RWPE2 (cell line): ENCODE data around the gene IFT43.
A peak's percentile ranks its signal among the peaks of the same experiment; 100 is the strongest.

Source experiments
- ATAC-seq: fragments of 200-7000 bp; cut with Tn5 transposase; 3 replicates; pipeline ENCODE4 v1.9.1; 2021; ENCODE audit warnings: low read depth
- DNase-seq: peaks from one replicate; pipeline ENCODE4 v3.0.0-alpha.2; 2020; ENCODE audit warnings: low spot score
- H3K27ac ChIP-seq: fragments of 450-650 bp; 2 replicates; pipeline ENCODE4 v1.5.1; 2017; ENCODE audit warnings: mild to moderate bottlenecking; ENCODE audit not compliant: poor library complexity, severe bottlenecking
- H3K27me3 ChIP-seq: fragments of 250-450 bp; sonication (Bioruptor Pico); 2 replicates; pipeline ENCODE4 v1.5.1; 2021; ENCODE audit warnings: mild to moderate bottlenecking, moderate library complexity; ENCODE audit not compliant: insufficient read depth, poor library complexity, severe bottlenecking
- H3K36me3 ChIP-seq: fragments of 250-450 bp; sonication (Bioruptor Pico); 2 replicates; pipeline ENCODE4 v1.5.1; 2020; ENCODE audit warnings: low read depth, mild to moderate bottlenecking, moderate library complexity
- H3K4me1 ChIP-seq: fragments of 250-450 bp; sonication (Bioruptor Pico); 2 replicates; pipeline ENCODE4 v1.5.1; 2021; ENCODE audit warnings: mild to moderate bottlenecking, moderate library complexity; ENCODE audit not compliant: insufficient read depth, poor library complexity, severe bottlenecking
- H3K4me3 ChIP-seq: fragments of 250-450 bp; sonication (Bioruptor Pico); 2 replicates; pipeline ENCODE4 v1.5.1; 2021; ENCODE audit warnings: mild to moderate bottlenecking, moderate library complexity; ENCODE audit not compliant: severe bottlenecking
- H3K9me3 ChIP-seq: fragments of 250-450 bp; sonication (Bioruptor Pico); 2 replicates; pipeline ENCODE4 v1.5.1; 2021; ENCODE audit warnings: mild to moderate bottlenecking, moderate library complexity; ENCODE audit not compliant: severe bottlenecking
- CTCF ChIP-seq: fragments of 450-650 bp; IDR thresholded peaks from one replicate; pipeline ENCODE4 v1.5.1; 2017; ENCODE audit warnings: mild to moderate bottlenecking, moderate library complexity; ENCODE audit not compliant: poor library complexity, severe bottlenecking

The IFT43 gene

GRCh38 chr14:76085358-76085757, 99.8 kb downstream of the IFT43 start:
- Histone ChIP-seq H3K27me3 (no peaks in the 10 kb centered on the region), H3K9me3 (no peaks in the 10 kb centered on the region), H3K4me3 (no peak overlapping the region), H3K4me1 (no peaks in the 10 kb centered on the region), H3K36me3 (no peaks in the 10 kb centered on the region), H3K27ac (no peak overlapping the region)
- DNase-seq, result no peak
- no peak for TF ChIP-seq CTCF
- no peak for ATAC-seq

DNA sequence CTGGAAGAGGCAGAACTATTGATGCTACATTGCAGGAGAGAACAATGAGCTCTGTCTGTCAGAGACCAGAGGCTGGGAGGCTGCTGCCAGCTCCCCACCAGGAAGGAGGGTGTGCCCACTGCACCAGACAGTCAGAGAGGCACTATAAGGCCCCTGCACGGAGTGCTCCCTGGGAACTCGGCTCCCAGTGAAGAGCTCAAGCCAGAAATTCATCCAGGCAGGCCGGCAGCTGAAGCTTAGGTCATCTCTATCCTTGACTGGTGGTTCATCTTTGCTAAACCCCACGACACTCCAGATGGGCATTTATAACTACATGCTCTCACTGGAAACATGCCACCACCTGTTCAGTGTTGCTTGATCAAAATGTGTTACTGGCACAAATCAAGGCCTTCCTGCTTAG, 101.1 kb downstream of the IFT43 start:
- DNase-seq (no peak), ATAC-seq (peak; percentile 24; the same call in 1 of the 3 replicates)
- H3K27ac ChIP-seq, result no peak overlapping the region
- H3K36me3 ChIP-seq, result no peaks in the 10 kb centered on the region
- no peaks in the 10 kb centered on the region for H3K27me3 ChIP-seq
- no peak for TF ChIP-seq CTCF
- no peak overlapping the region for H3K4me3 ChIP-seq
- no peaks in the 10 kb centered on the region for H3K9me3 ChIP-seq
- no peaks in the 10 kb centered on the region for H3K4me1 ChIP-seq

GRCh38 chr14:76088326-76088725, 102.8 kb downstream of the IFT43 start:
- H3K9me3 ChIP-seq, result no peaks in the 10 kb centered on the region
- H3K27me3 ChIP-seq, result no peaks in the 10 kb centered on the region
- ATAC-seq (no peak), DNase-seq (no peak)
- TF ChIP-seq CTCF, result no peak
- no peaks in the 10 kb centered on the region for H3K4me1 ChIP-seq
- H3K27ac ChIP-seq, result no peak overlapping the region
- H3K36me3 ChIP-seq, result no peaks in the 10 kb centered on the region
- H3K4me3 ChIP-seq, result no peak overlapping the region

GRCh38 chr14:76088771-76089571, 103.4 kb downstream of the IFT43 start:
- Histone ChIP-seq H3K4me3 (no peak overlapping the region), H3K27me3 (no peaks in the 10 kb centered on the region)

More at GRCh38 chr14:76088771-76089571, 103.4 kb downstream of the IFT43 start:
- no peaks in the 10 kb centered on the region for H3K9me3 ChIP-seq
- H3K4me1 ChIP-seq, result no peaks in the 10 kb centered on the region
- DNase-seq, result no peak
- H3K36me3 ChIP-seq, result no peaks in the 10 kb centered on the region
- H3K27ac ChIP-seq, result no peak overlapping the region
- no peak for ATAC-seq
- TF ChIP-seq CTCF, result no peak
